OCI-LY3 (cell line): Measurements from ENCODE around the gene BAZ1A.

ENCODE experiments used
- EZH2phosphoT487 ChIP-seq: fragments of 200-600 bp; shearing (Covaris generic); IDR thresholded peaks from 2 replicates; pipeline ENCODE4 v1.6.1; 2018; ENCODE audit warnings: antibody characterized with exemption, mixed run types, low read depth
- TF ChIP-seq, protein P1 (sequence below): fragments of 200-600, 300-600 bp; sonication (generic); IDR thresholded peaks from 2 replicates; pipeline ENCODE4 v1.5.1; 2014; ENCODE audit warnings: antibody characterized with exemption, low read length, low read depth

DNA sequence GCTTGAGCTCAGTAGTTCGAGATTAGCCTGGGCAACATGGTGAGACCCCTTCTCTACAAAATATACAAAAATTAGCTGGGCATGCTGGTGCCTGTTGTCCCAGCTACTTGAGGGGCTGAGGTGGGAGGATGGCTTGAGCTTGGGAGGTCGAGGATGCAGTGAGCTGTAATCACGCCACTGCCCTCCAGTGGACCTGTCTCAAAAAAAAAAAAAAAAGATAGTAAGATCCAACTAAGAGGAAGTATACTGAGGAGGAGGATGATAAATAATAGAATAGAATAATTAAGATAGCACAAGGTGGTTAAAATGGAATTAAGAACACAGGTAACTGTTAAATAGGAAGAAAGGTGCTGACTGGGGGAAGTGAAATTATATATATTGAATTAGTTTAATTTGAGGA, 37.0 kb upstream of the BAZ1A start:
- TF ChIP-seq, protein P1, sequence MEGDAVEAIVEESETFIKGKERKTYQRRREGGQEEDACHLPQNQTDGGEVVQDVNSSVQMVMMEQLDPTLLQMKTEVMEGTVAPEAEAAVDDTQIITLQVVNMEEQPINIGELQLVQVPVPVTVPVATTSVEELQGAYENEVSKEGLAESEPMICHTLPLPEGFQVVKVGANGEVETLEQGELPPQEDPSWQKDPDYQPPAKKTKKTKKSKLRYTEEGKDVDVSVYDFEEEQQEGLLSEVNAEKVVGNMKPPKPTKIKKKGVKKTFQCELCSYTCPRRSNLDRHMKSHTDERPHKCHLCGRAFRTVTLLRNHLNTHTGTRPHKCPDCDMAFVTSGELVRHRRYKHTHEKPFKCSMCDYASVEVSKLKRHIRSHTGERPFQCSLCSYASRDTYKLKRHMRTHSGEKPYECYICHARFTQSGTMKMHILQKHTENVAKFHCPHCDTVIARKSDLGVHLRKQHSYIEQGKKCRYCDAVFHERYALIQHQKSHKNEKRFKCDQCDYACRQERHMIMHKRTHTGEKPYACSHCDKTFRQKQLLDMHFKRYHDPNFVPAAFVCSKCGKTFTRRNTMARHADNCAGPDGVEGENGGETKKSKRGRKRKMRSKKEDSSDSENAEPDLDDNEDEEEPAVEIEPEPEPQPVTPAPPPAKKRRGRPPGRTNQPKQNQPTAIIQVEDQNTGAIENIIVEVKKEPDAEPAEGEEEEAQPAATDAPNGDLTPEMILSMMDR, result peak; percentile 39
- no peak for TF ChIP-seq EZH2phosphoT487
